ENCODE data around the gene PLA2R1. TPM values are rescaled to one million over a fixed set of nuclear protein-coding genes. Genes with fewer than 3 reads are reported as not detected.

PLA2R1 gene
- total RNA-seq, 2 experiments from 2014 or later, result 0.02 TPM; not detected in 1

- H3K9me3 Mint-ChIP-seq (ENCODE audit: low read depth), result no peaks in the 10 kb centered on the region
- intact Hi-C loops (cut with DNase I, micrococcal nuclease), result no loop called here
- H3K4me3 Mint-ChIP-seq, result no peak overlapping the region
- H3K36me3 Mint-ChIP-seq (ENCODE audit: low read depth), result no peaks in the 10 kb centered on the region
- no peaks in the 10 kb centered on the region for H3K4me1 Mint-ChIP-seq
- H3K27me3 Mint-ChIP-seq, result peaks cover 18% of the 10 kb centered on the region
- no peak for DNase-seq
- no peak for ATAC-seq
- no peak overlapping the region for H3K27ac Mint-ChIP-seq
- POLR2A ChIA-PET, result no interaction called here
- CTCF ChIA-PET, result interaction anchor here (0.5 to 2.8 kb wide), 4 partner anchors 12 to 995 kb away, joined by 3 to 9 read pairs (median 4); no protein-coding TSS in a partner anchor
These were observed 65.4 kb downstream of the PLA2R1 start for GRCh38 chr2:159996792-159997546.

DNA sequence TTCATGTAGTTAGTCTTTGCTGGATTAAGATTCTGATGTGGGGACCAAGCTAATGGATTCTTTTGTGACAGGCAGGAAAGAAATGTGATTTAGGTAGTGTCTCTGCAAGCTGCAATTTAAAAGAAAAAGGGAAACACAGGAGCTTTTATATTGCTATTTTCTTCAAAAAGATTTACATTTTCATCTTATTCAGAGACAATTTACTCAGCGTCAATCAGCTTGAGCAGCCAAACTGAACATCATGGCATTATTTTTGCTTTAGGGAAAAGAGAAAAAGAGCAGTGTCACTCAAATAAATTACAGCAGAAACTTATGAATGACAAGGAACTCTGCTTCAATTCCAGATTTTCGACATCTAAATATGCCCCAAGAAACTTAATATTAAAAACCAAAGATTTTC, 67.4 kb downstream of the PLA2R1 start:
- Mint-ChIP-seq H3K4me1 (no peaks in the 10 kb centered on the region), H3K27me3 (peaks cover 18% of the 10 kb centered on the region), H3K36me3 (ENCODE audit: low read depth) (no peaks in the 10 kb centered on the region), H3K4me3 (no peak overlapping the region), H3K9me3 (ENCODE audit: low read depth) (no peaks in the 10 kb centered on the region), H3K27ac (no peak overlapping the region)
- ChIA-PET POLR2A (no interaction called here), CTCF (interaction anchor here (0.8 to 1.1 kb wide), 2 partner anchors 115 to 1028 kb away, joined by 3 read pairs; no protein-coding TSS in a partner anchor)
- DNase-seq (no peak), ATAC-seq (no peak)
- intact Hi-C loops (cut with DNase I, micrococcal nuclease), result no loop called here

DNA sequence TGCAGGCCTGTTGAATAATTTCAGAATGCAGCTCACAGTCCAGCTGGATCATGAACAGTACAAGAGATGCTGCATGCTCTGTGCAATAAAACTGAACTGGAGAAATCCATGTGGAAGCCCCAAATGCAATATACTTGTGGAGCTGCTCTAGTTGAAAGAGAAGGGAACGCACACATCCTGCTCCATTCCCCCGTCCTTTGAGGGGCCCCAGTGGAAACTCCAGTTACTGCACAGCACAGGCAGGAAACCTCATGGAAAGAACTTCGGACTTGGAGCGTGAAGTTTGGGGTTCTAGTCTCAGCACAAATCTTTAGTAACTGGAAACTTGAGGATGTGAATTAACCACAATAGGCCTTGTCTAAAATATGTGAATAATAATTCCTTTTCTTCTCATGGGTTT, 73.2 kb downstream of the PLA2R1 start:
- H3K36me3 Mint-ChIP-seq (ENCODE audit: low read depth), result no peaks in the 10 kb centered on the region
- POLR2A ChIA-PET, result no interaction called here
- no peak overlapping the region for H3K4me3 Mint-ChIP-seq
- peaks cover 11% of the 10 kb centered on the region for H3K27me3 Mint-ChIP-seq
- intact Hi-C loops (cut with DNase I, micrococcal nuclease), result no loop called here
- H3K27ac Mint-ChIP-seq, result no peak overlapping the region
- H3K4me1 Mint-ChIP-seq, result no peaks in the 10 kb centered on the region
- ATAC-seq (no peak), DNase-seq (no peak)
- CTCF ChIA-PET, result interaction anchor here (1.4 kb wide), 1 partner anchor 33 kb away, joined by 4 read pairs; no protein-coding TSS in a partner anchor
- no peaks in the 10 kb centered on the region for H3K9me3 Mint-ChIP-seq (ENCODE audit: low read depth)

DNA sequence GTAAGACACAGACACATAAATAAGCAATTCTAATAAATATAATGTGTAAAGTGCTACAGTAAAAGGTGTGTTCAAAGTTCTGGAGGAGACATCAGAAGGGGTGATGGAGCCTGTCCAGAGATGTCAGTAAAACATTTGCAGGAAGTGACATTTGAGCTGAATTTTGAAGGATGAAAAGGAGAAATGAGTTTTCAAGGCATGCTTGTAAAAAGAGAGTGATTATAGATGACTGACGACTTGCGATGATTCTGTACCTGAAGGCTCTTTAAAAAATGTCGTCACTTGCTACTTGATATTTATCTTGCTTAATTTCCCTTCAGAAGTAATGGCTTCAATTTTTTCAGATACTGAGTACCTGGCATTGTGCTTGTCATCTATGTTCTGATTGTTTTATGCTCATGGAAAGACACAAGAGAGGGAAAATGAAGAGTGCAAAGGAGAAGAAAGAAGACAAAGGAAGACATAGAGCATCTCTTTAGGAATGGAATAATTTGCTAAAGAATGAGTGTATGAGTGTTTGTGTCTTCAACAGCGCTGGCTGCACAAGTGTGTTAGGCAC, 73.9 kb downstream of the PLA2R1 start:
- ATAC-seq (no peak), DNase-seq (no peak)
- intact Hi-C loops (cut with DNase I, micrococcal nuclease), result no loop called here
- Mint-ChIP-seq H3K4me1 (no peaks in the 10 kb centered on the region), H3K27ac (no peak overlapping the region), H3K27me3 (peaks cover 8% of the 10 kb centered on the region), H3K4me3 (no peak overlapping the region), H3K9me3 (ENCODE audit: low read depth) (no peaks in the 10 kb centered on the region), H3K36me3 (ENCODE audit: low read depth) (no peaks in the 10 kb centered on the region)
- POLR2A ChIA-PET, result no interaction called here
- CTCF ChIA-PET, result no interaction called here

DNA sequence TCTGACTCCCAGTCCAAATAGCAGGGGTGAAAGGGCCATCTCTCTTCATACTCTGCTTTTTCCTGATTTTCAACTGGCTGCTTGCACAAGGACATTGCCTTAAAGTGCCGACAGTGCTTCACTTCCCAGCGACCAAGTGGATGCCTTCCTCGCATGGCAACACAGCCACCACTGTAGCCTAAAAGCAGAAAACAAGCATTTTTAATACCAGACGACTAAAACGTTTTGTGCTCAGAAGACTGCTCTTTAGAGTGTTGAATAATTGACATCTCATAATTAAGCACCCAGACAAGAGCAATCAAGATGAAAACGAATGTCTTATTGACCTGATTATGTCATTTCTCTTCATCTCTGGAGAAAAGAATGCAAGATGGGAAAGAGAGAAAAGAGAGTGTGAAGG, 75.2 kb downstream of the PLA2R1 start:
- intact Hi-C loops (cut with DNase I, micrococcal nuclease), result no loop called here
- ChIA-PET POLR2A (no interaction called here), CTCF (no interaction called here)
- Mint-ChIP-seq H3K4me1 (no peaks in the 10 kb centered on the region), H3K27ac (no peak overlapping the region), H3K27me3 (peaks cover 9% of the 10 kb centered on the region), H3K36me3 (ENCODE audit: low read depth) (no peaks in the 10 kb centered on the region), H3K9me3 (ENCODE audit: low read depth) (no peaks in the 10 kb centered on the region), H3K4me3 (no peak overlapping the region)
- DNase-seq (no peak), ATAC-seq (no peak)

- Mint-ChIP-seq H3K4me3 (no peak overlapping the region), H3K27me3 (peaks cover 12% of the 10 kb centered on the region), H3K4me1 (no peaks in the 10 kb centered on the region), H3K36me3 (ENCODE audit: low read depth) (no peaks in the 10 kb centered on the region), H3K27ac (no peak overlapping the region), H3K9me3 (ENCODE audit: low read depth) (no peaks in the 10 kb centered on the region)
- intact Hi-C loops (cut with DNase I, micrococcal nuclease), result no loop called here
- DNase-seq (no peak), ATAC-seq (no peak)
- POLR2A ChIA-PET, result no interaction called here
- CTCF ChIA-PET, result interaction anchor here (1.1 to 2.5 kb wide), 2 partner anchors 12 to 32 kb away, joined by 3 to 9 read pairs; no protein-coding TSS in a partner anchor
These were observed 76.8 kb downstream of the PLA2R1 start for GRCh38 chr2:159985656-159986055.

GRCh38 chr2:159984034-159984433, 78.4 kb downstream of the PLA2R1 start:
- H3K9me3 Mint-ChIP-seq (ENCODE audit: low read depth), result no peaks in the 10 kb centered on the region
- ATAC-seq, result no peak
- H3K36me3 Mint-ChIP-seq (ENCODE audit: low read depth), result no peaks in the 10 kb centered on the region
- H3K27me3 Mint-ChIP-seq, result peaks cover 10% of the 10 kb centered on the region
- no peak overlapping the region for H3K4me3 Mint-ChIP-seq
- intact Hi-C loops (cut with DNase I, micrococcal nuclease), result no loop called here
- no peak for DNase-seq
- ChIA-PET CTCF (interaction anchor here (0.7 to 2.5 kb wide), 6 partner anchors 11 to 177 kb away, joined by 3 to 9 read pairs (median 4); no protein-coding TSS in a partner anchor), POLR2A (interaction anchor here (0.5 kb wide), 1 partner anchor 534 kb away, joined by 4 read pairs; no protein-coding TSS in a partner anchor)
- H3K4me1 Mint-ChIP-seq, result no peaks in the 10 kb centered on the region
- no peak overlapping the region for H3K27ac Mint-ChIP-seq

- Mint-ChIP-seq H3K27ac (no peak overlapping the region), H3K9me3 (ENCODE audit: low read depth) (no peaks in the 10 kb centered on the region), H3K27me3 (peaks cover 12% of the 10 kb centered on the region), H3K4me1 (no peaks in the 10 kb centered on the region), H3K36me3 (ENCODE audit: low read depth) (no peaks in the 10 kb centered on the region), H3K4me3 (no peak overlapping the region)
- no peak for DNase-seq
- ChIA-PET POLR2A (no interaction called here), CTCF (interaction anchor here (1.2 to 2.5 kb wide), 3 partner anchors 14 to 176 kb away, joined by 3 to 9 read pairs (median 5); no protein-coding TSS in a partner anchor)
- no peak for ATAC-seq
- intact Hi-C loops (cut with DNase I, micrococcal nuclease), result no loop called here
These were observed 79.3 kb downstream of the PLA2R1 start for GRCh38 chr2:159982842-159983785.

GRCh38 chr2:159982270-159982669, 80.1 kb downstream of the PLA2R1 start:
- H3K9me3 Mint-ChIP-seq (ENCODE audit: low read depth), result no peaks in the 10 kb centered on the region
- ChIA-PET POLR2A (no interaction called here), CTCF (interaction anchor here (0.8 kb wide), 1 partner anchor 191 kb away, joined by 3 read pairs; no protein-coding TSS in a partner anchor)

DNA sequence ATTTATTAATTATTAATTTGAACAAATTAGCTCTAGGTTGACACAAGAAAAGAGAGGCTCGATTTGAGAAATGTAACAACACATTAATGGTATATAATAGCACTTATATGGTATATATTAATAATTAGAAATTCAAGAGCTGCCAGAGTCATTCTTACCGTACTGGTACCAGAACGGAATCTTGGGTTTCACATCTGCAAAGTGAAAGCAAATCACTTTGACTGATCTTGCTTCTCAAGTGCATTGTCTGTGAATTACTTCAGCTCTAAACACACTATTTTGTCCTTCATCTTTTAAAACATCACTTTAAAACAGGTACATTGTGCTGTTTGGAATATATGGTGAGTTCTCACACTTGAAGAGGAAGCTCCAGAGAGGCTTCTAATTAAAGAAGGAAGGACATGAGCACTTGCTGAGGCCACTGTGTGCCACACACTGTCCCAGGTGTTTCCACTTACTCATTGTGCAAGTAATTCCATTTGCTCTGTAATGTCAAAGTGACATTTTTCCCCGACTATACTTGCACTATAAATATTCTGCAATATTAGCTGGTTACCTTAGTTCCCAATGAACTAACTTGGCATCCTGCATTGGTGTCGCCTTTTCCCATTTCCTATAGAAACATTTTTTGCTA, 85.8 kb downstream of the PLA2R1 start:
- Mint-ChIP-seq H3K27ac (no peak overlapping the region), H3K27me3 (peaks cover 17% of the 10 kb centered on the region), H3K4me1 (no peaks in the 10 kb centered on the region)

More at GRCh38 chr2:159982270-159982669, 80.1 kb downstream of the PLA2R1 start:
- Mint-ChIP-seq H3K27ac (no peak overlapping the region), H3K4me3 (no peak overlapping the region), H3K36me3 (ENCODE audit: low read depth) (no peaks in the 10 kb centered on the region), H3K4me1 (no peaks in the 10 kb centered on the region), H3K27me3 (peaks cover 13% of the 10 kb centered on the region)
- intact Hi-C loops (cut with DNase I, micrococcal nuclease), result no loop called here
- no peak for DNase-seq
- ATAC-seq, result no peak

GRCh38 chr2:159973325-159973724, 89.1 kb downstream of the PLA2R1 start:
- ChIA-PET CTCF (interaction anchor here (0.6 to 1.2 kb wide), 3 partner anchors 11 to 1021 kb away, joined by 3 to 5 read pairs (median 3); no protein-coding TSS in a partner anchor), POLR2A (no interaction called here)
- Mint-ChIP-seq H3K4me3 (no peak overlapping the region), H3K9me3 (ENCODE audit: low read depth) (no peaks in the 10 kb centered on the region), H3K36me3 (ENCODE audit: low read depth) (no peaks in the 10 kb centered on the region), H3K27ac (no peak overlapping the region), H3K27me3 (peaks cover 15% of the 10 kb centered on the region), H3K4me1 (no peaks in the 10 kb centered on the region)
- intact Hi-C loops (cut with DNase I, micrococcal nuclease), result no loop called here
- ATAC-seq (no peak), DNase-seq (no peak)

More for the DNA sequence above, 85.8 kb downstream of the PLA2R1 start:
- POLR2A ChIA-PET, result no interaction called here
- CTCF ChIA-PET, result no interaction called here
- H3K9me3 Mint-ChIP-seq (ENCODE audit: low read depth), result no peaks in the 10 kb centered on the region
- H3K4me3 Mint-ChIP-seq, result no peak overlapping the region
- DNase-seq (no peak), ATAC-seq (no peak)
- no peaks in the 10 kb centered on the region for H3K36me3 Mint-ChIP-seq (ENCODE audit: low read depth)
- intact Hi-C loops (cut with DNase I, micrococcal nuclease), result no loop called here

Data from activated CD4-positive, alpha-beta T cell treated with anti-CD3 and anti-CD28 coated beads for 36 hours (primary cell).